CD4-positive, alpha-beta T cell treated with Interleukin-1 beta for 1 hour (primary cell): ENCODE measurements around the gene PYM1.
A peak's percentile ranks its signal among the peaks of the same experiment; 100 is the strongest.

Experiments
- DNase-seq, 2 donors: peaks; one replicate each; pipeline ENCODE4 v3.0.0-alpha.2; 2020 to 2022

Gene PYM1

DNA sequence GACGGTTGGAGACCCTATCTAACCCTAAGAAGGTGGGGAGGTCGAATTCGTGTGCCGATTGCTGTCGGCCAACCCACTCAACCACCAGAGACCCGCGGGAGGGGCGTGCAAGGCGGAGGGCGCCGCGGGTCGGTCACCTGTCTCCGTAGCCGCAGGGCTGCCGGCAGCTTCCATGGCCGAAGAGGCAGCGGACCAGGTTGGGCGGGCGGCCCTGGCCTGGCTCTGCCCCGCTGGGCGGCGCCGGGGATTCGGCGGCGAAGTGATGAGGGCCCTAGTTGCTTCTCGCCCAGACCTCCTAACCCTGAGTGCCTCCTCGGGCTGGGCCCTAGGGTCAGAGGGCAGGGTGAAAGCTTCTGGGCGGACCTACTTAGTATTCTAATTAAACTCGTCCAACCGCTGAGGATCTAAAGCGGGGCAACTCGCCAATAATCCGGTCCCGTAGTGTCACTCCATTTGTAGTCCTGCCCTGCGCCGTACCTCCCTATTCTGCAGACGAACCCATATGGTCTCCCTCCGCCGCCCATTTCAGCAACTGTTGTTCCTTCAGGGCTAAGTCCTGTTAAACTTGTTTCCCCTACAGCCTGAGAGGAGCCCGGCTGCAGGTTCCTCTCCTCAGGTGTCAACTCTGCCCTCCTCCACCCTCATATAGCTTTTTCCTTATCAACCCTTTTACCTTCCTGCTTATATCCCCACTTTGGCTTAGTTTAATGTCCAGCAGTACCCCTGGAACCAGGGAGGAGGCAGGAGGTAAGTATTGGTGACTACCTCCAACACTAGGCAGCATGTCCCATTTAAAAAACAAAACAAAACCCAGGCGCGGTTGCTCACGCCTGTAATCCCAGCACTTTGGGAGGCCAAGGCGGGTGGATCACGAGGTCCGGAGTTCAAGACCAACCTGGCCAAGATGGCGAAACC, at the start of gene PYM1:
Gene PYM1, minus strand, starts transcription at position 307 of the 915 bp plus-strand sequence. Its CDS starts 133 bp downstream, at position 174.
- peak; percentile 76 to 77 for DNase-seq

DNA sequence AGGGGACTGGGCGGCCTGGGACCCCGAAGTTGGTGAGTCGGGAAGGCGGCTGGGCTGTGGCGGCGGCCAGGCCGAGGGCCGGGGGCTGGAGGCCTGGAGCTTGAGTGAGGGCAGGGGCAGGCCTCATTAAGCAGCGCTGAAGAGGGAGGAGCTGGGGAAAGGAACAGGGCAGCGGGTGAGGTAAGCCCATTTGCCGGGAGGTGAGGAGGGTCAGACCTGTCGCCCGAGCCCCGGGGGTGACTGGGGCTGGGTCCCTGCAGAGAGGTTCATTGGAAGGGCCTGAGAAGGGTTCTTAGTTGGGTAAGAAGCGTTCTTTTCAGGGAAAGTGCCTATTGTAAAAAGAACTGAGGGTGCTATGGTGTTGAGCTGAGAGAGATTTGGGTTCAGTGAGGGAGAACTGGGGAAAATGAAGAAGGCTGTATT, 46.6 kb upstream of the PYM1 start:
- peak; percentile 38 to 41 for DNase-seq

DNA sequence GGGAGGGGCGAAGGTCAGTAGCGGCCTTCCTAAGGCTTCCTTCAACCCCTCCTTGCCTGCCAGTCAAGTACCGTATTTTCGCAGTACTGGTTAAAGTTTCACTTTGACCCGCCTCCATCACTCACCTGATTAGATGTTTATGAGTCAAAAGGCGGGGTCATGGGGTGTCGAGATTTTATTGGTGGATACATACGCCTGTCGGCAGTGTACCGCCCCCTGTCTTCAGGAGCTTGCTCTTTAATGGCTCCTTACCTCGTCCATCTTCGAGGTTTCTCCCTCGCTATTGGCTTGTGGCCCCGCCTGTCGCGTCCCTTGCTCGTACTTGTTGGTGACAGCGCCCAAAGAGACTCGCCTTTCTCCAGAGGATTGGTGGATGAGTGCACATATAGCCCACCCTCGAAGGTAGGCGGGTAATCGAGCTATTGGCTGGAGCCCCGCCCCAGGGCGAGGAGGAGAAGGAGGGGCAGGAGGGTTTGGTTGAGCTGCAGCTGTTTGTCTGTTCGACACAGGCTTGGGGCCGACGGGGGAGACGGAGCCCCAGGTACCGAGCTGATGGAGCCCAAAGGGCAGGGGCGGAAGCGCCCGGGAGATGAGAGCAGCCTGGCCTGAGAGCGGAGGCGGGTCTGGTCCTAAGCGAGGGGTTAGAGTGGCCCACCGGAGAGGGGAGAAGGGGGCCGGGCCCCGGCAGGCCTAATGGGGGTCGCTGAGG, 46.1 kb upstream of the PYM1 start, which contains the start of gene RAB5B:
Gene RAB5B, plus strand, starts transcription at position 480 of the 709 bp plus-strand sequence. CDS start 12,883 bp downstream, outside the sequence.
- DNase-seq: peak; percentile 100

DNA sequence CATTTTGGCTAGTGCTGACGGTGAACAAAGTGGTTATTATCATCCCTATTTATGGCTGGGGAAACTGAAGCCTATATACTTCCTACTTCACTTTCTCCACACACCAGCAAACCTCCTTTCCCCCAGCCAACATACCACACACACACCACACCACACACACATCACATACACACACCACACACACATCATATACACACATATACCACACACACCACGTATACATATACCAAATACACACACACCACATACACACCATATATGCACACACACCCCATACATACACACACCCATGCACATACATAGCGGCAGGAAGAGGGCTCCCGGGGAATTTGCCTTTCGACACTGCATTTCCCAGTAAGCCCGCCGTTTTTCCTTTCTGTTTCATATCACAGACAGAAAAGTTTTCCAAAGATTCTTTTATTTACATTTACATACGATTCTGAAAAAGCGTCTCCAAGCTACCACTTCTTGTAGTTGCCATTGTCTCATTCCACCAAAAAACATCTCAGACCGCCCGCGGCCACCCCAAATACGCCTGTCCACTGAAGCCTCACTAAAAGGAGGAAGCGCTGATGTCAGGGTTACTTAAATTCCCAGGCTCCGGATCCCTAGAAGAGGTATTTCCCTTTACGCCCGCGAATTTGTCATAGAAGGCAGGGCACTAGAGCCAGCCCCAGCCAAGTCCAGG, 45.4 kb upstream of the PYM1 start:
- peak; percentile 26 to 40 for DNase-seq

DNA sequence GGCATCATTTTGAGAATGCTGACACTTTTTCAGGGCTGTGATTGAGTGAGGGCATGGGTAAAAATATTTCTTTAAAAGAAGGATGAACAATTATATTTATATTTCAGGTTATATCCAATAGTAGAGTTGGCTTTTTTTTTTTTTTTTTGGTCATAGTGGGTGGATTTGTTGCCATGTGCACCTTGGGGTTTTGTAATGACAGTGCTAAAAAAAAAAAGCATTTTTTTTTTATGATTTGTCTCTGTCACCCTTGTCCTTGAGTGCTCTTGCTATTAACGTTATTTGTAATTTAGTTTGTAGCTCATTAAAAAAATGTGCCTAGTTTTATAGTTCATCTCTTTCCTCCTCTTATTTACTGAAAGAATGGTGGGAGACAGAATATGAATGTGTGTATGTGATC, 44.8 kb upstream of the PYM1 start:
- no peak for DNase-seq

DNA sequence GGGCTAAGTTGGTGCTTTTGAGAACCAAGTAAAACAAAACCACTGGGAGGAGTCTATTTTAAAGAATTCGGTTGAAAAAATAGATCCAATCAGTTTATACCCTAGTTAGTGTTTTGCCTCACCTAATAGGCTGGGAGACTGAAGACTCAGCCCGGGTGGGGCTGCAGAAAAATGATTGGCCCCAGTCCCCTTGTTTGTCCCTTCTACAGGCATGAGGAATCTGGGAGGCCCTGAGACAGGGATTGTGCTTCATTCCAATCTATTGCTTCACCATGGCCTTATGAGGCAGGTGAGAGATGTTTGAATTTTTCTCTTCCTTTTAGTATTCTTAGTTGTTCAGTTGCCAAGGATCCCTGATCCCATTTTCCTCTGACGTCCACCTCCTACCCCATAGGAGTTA, 44.3 kb upstream of the PYM1 start:
- DNase-seq: no peak

DNA sequence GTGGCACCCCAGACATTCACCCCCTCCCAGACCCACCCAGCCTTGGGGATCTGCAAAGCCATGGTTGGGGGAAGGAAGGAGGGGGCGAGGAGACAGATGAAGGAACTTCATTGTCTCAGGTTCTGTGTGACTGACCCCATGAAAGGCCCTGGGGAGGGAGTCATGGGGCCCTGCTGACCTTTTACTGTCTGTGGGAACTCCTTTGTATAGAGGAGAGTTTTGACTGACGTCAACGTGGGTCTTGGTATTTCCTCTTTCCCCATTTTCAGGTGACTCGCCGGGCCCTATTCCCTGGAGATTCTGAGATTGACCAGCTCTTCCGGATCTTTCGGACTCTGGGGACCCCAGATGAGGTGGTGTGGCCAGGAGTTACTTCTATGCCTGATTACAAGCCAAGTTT, 43.1 kb upstream of the PYM1 start:
- DNase-seq: no peak

DNA sequence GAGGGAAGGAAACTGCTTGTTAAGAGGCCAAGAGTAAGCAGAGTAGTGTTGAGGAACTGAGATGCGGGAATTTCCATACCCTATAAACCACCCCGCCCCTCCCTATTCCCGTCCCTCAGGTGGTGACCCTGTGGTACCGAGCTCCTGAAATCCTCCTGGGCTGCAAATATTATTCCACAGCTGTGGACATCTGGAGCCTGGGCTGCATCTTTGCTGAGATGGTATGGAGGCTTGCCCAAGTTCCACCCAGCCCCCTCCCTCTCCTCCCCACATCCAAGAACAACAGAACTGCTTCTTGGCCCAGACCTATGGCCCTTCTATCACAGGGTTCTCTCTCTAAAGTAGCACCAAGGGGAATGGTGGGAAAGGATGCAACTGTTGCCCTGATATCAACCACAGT, 41.7 kb upstream of the PYM1 start:
- DNase-seq: no peak

DNA sequence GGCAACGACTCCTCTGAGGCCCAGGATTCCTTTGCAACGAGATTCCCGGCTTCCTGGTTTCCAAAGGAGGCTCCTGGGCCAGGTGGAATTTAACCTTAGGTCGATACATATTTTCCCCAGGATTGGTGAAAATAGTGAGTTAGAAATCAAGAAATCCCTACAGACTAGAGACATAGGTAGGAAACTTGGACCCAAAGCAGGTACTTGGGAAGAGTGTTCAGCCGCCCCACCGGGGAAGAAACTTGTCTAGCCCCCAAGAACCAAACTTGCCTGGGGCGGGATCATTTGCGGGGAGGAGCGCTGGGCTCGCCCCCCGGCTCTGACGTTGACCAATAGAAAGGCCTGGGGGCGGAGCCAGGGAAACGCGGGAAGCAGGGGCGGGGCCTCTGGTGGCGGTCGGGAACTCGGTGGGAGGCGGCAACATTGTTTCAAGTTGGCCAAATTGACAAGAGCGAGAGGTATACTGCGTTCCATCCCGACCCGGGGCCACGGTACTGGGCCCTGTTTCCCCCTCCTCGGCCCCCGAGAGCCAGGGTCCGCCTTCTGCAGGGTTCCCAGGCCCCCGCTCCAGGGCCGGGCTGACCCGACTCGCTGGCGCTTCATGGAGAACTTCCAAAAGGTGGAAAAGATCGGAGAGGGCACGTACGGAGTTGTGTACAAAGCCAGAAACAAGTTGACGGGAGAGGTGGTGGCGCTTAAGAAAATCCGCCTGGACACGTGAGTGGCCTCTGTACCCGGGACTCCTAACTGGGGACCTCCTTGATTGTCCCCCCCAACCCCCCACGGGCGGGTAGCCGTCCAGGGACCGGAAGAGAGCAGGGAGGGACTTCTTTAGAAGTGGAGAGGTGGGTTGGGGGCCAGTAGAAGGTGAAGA, 39.0 kb upstream of the PYM1 start, which contains the start of gene CDK2:
Gene CDK2, plus strand, starts transcription at position 423 of the 874 bp plus-strand sequence. Its CDS starts 179 bp downstream, at position 602.
- DNase-seq: peak; percentile 85 to 90

DNA sequence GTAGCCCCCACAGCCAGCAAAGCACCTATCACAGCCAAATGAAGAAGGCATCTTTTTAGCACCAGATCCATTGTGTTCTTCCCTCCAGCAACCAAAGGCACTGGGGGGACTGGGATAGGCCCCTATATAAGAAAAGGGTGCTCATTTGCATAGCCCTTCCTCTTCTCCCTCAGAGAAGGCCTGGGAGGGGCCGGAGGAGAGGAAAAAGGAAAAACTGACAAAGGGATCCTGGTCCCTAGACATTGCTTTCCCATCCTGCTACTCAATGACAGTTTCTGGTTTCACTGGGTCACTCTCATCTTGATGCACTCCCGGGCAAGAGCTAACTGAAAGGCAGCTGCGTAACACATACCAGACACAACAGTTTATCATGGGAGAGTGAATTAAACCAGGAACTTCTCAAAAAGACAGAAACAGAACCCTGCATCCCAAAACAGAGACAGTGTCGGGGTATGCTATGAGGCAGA, 38.3 kb upstream of the PYM1 start, which contains the start of gene PMEL:
Gene PMEL, minus strand, starts transcription at position 102 of the 467 bp plus-strand sequence. Its CDS starts 31 bp downstream, at position 71.
- DNase-seq: no peak

DNA sequence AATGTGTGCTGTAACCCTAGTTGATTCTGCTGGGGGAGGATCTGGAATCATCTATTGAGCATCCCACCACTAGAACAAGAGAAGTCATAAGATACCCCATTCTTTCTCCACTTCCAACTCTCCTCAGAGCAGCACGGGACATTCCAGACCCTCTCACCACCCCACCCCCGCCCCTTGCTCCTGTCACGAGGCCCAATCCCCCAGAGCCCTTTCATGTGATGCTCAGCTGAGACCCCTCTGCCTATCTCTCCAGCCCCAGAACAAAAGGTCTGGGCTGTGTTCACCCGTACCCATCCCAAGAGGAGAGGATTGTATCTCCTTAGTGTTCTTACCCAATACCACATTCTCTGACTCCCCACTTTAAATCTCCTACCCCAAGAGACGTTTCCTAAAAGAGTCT, 37.5 kb upstream of the PYM1 start:
- DNase-seq: no peak

DNA sequence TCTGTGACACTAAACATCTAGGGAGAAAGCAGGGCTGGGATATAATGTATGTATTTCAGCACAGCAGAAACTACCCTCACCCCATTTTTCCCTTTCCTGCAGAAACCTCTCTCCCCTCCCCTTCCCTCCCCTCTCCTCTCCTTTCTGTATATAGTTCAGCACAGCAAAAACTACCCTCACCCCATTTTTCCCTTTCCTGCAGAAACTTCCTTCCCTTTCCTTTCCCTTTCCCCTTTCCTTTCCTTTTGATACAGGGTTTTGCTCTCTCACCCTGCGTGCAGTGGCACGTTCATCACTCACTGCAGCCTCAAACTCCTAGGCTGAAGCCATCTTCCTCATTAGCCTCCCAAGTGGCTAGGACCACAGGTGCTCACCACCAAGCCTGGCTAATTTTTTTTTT, 36.1 kb upstream of the PYM1 start:
- DNase-seq: no peak

DNA sequence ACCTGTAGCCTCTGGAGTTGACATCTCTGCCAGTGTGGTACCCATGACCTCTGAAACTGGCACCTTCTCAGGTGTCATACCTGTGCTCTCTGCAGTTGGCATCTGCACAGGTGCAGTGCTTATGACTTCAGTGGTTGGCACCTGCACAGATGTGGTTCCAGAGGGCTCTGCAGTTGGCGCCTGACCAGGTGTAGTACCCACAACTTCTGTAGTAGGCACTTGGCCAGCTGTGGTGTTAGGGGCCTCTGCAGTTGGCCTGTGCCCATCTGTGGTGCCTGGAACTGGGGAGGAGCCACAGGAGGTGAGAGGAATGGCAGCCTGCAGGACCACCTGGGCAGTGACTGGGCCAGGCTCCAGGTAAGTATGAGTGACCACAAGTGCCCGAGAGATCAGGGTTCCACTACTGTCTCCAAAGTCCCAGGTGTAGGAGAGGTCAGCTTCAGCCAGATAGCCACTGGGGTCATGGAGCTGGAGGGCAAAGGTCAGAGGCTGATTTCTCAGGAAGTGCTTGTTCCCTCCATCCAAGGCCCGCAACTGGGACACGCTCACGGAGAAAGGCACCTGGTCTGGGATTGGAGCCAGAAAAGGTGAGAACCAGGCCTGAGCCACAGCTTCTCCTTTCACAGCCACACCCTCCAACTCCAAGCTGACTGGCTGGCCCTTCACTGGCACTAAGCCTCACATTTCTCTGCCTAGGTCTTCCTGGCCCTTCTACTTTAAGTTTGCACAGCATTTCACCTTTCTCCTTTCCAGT, 29.6 kb upstream of the PYM1 start:
- DNase-seq: no peak

DNA sequence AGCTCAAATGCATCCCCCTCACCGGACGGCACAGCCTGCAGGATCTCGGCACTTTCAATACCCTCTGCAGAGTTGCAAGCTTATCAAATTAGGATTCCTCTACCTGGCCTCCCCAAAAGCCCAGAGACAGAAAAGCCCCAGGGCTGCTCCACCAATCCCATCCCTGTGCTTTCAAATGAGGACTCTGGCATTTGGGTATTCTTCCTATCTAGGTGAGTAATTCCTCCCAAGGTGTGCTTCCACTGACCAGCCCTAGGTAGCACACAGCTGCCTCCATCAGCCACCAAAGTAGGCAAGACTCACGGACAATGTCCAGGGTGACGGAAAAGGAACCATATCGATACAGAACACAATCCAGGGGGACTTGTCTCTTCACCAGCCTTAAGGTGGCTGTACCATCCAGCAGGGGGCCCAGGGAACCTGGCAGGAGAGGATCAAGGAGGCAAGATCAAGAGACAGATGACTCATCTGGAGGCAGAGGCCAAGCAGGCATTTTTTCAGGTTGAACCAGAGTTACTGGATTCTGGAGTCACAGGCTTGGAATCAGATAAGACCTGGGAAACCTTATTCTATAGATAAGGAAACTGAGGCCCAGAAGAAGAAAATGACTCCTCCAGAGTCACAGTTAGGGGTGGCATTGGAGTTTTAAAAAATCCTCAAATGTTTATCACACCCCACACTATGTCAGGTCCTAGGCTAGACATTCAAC, 28.3 kb upstream of the PYM1 start:
- peak; percentile 30 to 44 for DNase-seq

DNA sequence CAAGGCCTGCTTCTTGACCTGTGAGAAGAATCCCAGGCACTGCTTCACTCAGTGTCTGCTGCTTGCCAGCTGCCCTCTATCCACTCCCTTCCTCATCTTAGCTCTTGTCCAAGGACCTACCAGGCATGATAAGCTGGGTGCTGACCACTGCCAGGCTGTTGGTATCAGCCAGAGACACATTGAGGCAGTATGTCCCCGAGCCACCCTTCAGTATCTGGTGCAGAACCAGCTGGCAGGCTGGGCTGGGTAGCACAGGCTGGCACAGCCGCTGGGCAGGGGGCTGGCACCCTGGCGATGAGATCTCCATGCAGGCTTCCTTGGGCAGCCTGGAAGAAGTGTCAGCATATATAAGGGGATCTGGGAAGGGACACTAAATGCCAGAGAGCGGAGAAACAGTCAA, 27.6 kb upstream of the PYM1 start:
- DNase-seq: no peak

DNA sequence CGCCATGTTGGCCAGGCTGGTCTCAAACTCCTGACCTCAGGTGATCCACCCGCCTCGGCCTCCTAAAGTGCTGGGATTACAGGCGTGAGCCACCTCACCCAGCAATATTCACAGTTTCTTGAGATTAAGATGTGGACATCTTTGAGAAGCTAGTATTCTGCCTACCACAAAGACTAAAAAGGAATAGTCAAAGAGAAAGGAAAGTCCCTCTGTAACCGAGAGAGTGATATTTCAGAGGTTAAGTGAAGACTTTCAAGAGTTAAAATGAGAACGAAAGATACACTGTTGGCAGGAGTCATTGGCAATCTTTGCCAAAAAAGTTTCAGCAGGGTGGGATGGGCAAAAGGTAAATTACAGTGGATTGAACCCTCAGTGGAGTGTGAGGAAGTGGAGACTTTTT, 18.9 kb upstream of the PYM1 start:
- DNase-seq: no peak

DNA sequence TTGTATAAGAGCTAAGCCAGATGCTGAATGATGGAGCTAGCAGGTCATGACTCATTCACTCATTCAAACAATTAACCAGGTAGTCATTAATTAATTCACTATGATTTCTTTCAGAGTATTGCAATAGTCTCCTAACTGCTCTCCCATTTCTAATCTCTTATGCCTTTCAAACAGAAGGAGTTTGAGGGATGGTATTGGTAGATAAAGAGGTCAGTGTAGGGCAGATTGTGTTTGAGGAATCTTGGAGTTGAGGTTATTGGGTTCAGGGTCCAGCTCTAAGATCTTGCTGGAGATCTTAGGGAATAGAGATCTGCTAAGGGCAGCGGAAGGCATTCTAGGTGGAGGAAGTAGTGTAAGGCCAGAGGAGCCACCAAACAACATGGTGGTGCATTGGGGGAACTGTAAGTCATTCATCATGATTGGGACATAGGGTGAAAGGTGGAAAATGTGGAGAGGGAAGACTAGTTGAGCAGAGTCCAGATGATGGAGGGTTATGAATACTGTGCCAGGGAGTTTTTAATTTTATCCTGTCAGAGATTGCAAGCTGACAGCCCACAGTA, 15.0 kb upstream of the PYM1 start:
- no peak for DNase-seq

DNA sequence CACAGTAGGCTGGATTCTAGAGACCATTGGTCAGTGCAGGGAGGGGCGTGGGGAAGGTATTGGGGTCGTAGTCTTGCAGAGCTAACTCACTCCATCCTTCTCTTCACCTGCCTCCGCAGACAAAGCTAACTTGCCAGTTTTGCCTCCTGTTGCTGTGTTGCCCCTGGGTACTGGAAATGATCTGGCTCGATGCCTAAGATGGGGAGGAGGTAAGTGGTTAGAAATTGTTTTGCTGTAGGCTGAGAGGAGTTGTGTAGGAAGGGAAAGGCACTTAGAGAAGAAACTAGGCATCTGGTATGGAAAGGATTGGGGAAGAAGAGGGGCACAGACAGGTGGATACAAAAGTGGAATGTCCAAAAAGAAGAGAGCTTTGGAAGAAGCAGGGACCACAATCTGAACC, 14.4 kb upstream of the PYM1 start:
- no peak for DNase-seq

DNA sequence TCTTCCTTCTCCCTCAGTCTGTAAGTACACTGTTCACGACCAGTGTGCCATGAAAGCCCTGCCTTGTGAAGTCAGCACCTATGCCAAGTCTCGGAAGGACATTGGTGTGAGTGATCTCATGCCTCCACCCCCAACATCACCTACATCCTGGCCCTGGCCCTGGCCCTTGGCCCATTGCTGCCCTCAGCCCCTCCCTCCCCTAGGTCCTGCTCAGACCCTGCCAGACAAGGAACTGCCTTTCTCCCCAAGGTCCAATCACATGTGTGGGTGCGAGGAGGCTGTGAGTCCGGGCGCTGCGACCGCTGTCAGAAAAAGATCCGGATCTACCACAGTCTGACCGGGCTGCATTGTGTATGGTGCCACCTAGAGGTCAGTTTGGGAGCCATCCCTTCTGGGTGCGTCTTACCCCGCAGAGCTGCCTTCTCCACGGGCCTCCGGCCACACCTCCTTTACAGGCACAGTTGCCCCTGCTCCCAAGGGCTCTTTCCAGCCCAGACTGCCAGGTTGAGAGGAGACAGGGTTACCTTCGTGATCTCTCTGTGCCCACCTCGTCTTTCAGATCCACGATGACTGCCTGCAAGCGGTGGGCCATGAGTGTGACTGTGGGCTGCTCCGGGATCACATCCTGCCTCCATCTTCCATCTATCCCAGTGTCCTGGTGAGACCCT, 12.5 kb upstream of the PYM1 start:
- peak; percentile 86 to 89 for DNase-seq
